IMR-90 (cell line): ENCODE measurements around the gene IQCF2. TPM values are rescaled to one million over a fixed set of nuclear protein-coding genes. Genes with fewer than 3 reads are reported as not detected.

Source experiments
- ATAC-seq: fragments of 200-7000 bp; cut with Tn5 transposase; 2 replicates; pipeline ENCODE4 v1.9.1; 2020; ENCODE audit warnings: low read depth, mild to moderate bottlenecking, moderate library complexity
- BruUV-seq: library from RNA; stranded (reverse); fragments of 400-500 nt; replicated peaks from 2 replicates; lab custom pipeline; 2021; lab: Mats Ljungman, UMichigan
- CTCF ChIA-PET: fragments of 300-600 bp; formaldehyde crosslinking; extraction: SDS; loops from one replicate; lab custom pipeline; 2021; ENCODE audit warnings: antibody characterized with exemption; lab: Yijun Ruan, JAX
- POLR2A ChIA-PET: fragments of 300-600 bp; sonication (Branson Sonifier 250); formaldehyde crosslinking; loops from one replicate; lab custom pipeline; 2022; ENCODE audit warnings: antibody characterized with exemption; ENCODE audit not compliant: unreplicated experiment; lab: Charles Lee
- DNase-seq: peaks from one replicate; pipeline ENCODE4 v3.0.0; 2013
- H2AFZ ChIP-seq: replicated peaks from 2 replicates; pipeline ENCODE3; 2013; ENCODE audit warnings: low read length, mild to moderate bottlenecking; ENCODE audit not compliant: poor library complexity
- H2AK5ac ChIP-seq: 2 replicates; pipeline ENCODE4 v1.6.1; 2013; ENCODE audit warnings: low read depth, low read length, inconsistent platforms
- H2AK9ac ChIP-seq: replicated peaks from 2 replicates; pipeline ENCODE3; 2013; ENCODE audit warnings: mild to moderate bottlenecking, low read depth, low read length, moderate library complexity; ENCODE audit not compliant: poor library complexity
- H2BK120ac ChIP-seq: 2 replicates; pipeline ENCODE4 v1.6.1; 2013; ENCODE audit warnings: low read depth, low read length, inconsistent platforms
- H2BK15ac ChIP-seq: 3 replicates; pipeline ENCODE4 v1.6.1; 2013; ENCODE audit warnings: low read depth, low read length, inconsistent platforms
- H2BK20ac ChIP-seq: 2 replicates; pipeline ENCODE4 v1.6.1; 2013; ENCODE audit warnings: low read depth, mild to moderate bottlenecking, inconsistent platforms, low read length, moderate library complexity
- H2BK5ac ChIP-seq: 2 replicates; pipeline ENCODE4 v1.6.1; 2013; ENCODE audit warnings: mild to moderate bottlenecking, low read depth, low read length, inconsistent platforms; ENCODE audit not compliant: poor library complexity, severe bottlenecking
- H3K14ac ChIP-seq: replicated peaks from 2 replicates; pipeline ENCODE4 v1.6.1; 2013; ENCODE audit warnings: low read depth, low read length, inconsistent platforms
- H3K18ac ChIP-seq: 2 replicates; pipeline ENCODE4 v1.6.1; 2013; ENCODE audit warnings: low read depth, low read length, control low read depth
- H3K23ac ChIP-seq: 2 replicates; pipeline ENCODE4 v1.6.1; 2013; ENCODE audit warnings: low read depth, low read length, inconsistent platforms
- H3K27ac ChIP-seq: 2 replicates; pipeline ENCODE4 v1.5.1; 2013; ENCODE audit warnings: mild to moderate bottlenecking, control low read depth, low read length; ENCODE audit not compliant: insufficient read depth
- H3K27me3 ChIP-seq: 2 replicates; pipeline ENCODE4 v1.6.1; 2013; ENCODE audit warnings: low read length; ENCODE audit not compliant: control insufficient read depth, insufficient read depth
- H3K36me3 ChIP-seq: 2 replicates; pipeline ENCODE4 v1.6.1; 2013; ENCODE audit warnings: low read length, mixed read lengths; ENCODE audit not compliant: control insufficient read depth, insufficient read depth
- H3K4ac ChIP-seq: 2 replicates; pipeline ENCODE4 v1.6.1; 2013; ENCODE audit warnings: low read depth, low read length, inconsistent platforms
- H3K4me1 ChIP-seq: 2 replicates; pipeline ENCODE4 v1.6.1; 2013; ENCODE audit warnings: low read length, mixed read lengths; ENCODE audit not compliant: control insufficient read depth, insufficient read depth
- H3K4me2 ChIP-seq: 2 replicates; pipeline ENCODE4 v1.6.1; 2013; ENCODE audit warnings: low read depth, mild to moderate bottlenecking, control low read depth, low read length, moderate library complexity
- H3K4me3 ChIP-seq: 2 replicates; pipeline ENCODE4 v1.5.1; 2013; ENCODE audit warnings: low read depth, mild to moderate bottlenecking, control low read depth, low read length, moderate library complexity; ENCODE audit not compliant: insufficient read depth
- H3K56ac ChIP-seq: 2 replicates; pipeline ENCODE4 v1.6.1; 2013; ENCODE audit warnings: low read length, inconsistent platforms; ENCODE audit not compliant: insufficient read depth; ENCODE audit errors: extremely low read depth
- H3K79me1 ChIP-seq, 2 experiments: 2 replicates each; pipeline ENCODE4 v1.6.1; 2013; ENCODE audit warnings: low read length in 2 of 2, inconsistent platforms in 1 of 2, low read depth in 1 of 2
- H3K9ac ChIP-seq: 2 replicates; pipeline ENCODE4 v1.6.1; 2013; ENCODE audit warnings: low read depth, low read length, control low read depth
- H3K9me1 ChIP-seq: 2 replicates; pipeline ENCODE4 v1.6.1; 2013; ENCODE audit warnings: low read length, inconsistent platforms; ENCODE audit not compliant: insufficient read depth
- H3K9me3 ChIP-seq: 2 replicates; pipeline ENCODE4 v1.6.1; 2013; ENCODE audit warnings: low read length; ENCODE audit not compliant: control insufficient read depth, insufficient read depth
- H4K20me1 ChIP-seq: 2 replicates; pipeline ENCODE4 v1.6.1; 2013; ENCODE audit warnings: low read length, inconsistent platforms; ENCODE audit not compliant: insufficient read depth
- H4K5ac ChIP-seq: 2 replicates; pipeline ENCODE4 v1.6.1; 2013; ENCODE audit warnings: mild to moderate bottlenecking, low read depth, low read length, control low read depth
- H4K8ac ChIP-seq, 2 experiments: 2 replicates each; pipeline ENCODE4 v1.6.1; 2013; ENCODE audit warnings: low read depth in 2 of 2, low read length in 2 of 2, control low read depth in 1 of 2, inconsistent platforms in 1 of 2
- H4K91ac ChIP-seq: 2 replicates; pipeline ENCODE4 v1.6.1; 2013; ENCODE audit warnings: low read depth, low read length, inconsistent platforms; ENCODE audit not compliant: insufficient read depth
- BHLHE40 ChIP-seq: fragments of 150-350 bp; IDR thresholded peaks from 2 replicates; pipeline ENCODE4 v1.6.1; 2016; ENCODE audit warnings: mild to moderate bottlenecking, low read depth, low read length
- CEBPB ChIP-seq: IDR thresholded peaks from 2 replicates; pipeline ENCODE4 v1.6.1; 2012; ENCODE audit warnings: low read depth, low read length, improper control_type of control experiment
- CHD1 ChIP-seq: IDR thresholded peaks from 2 replicates; pipeline ENCODE4 v1.6.1; 2012; ENCODE audit warnings: low read depth, low read length, improper control_type of control experiment
- FOS ChIP-seq: fragments of 150-350 bp; IDR thresholded peaks from 2 replicates; pipeline ENCODE4 v1.6.1; 2016; ENCODE audit warnings: low read depth, low read length
- MAFK ChIP-seq: IDR thresholded peaks from 2 replicates; pipeline ENCODE4 v1.6.1; 2012; ENCODE audit warnings: low read depth, low read length, improper control_type of control experiment
- MAZ ChIP-seq: IDR thresholded peaks from 2 replicates; pipeline ENCODE4 v1.6.1; 2012; ENCODE audit warnings: low read depth, mild to moderate bottlenecking, low read length, improper control_type of control experiment, moderate library complexity, borderline replicate concordance
- POLR2A ChIP-seq: IDR thresholded peaks from 2 replicates; pipeline ENCODE4 v1.6.1; 2012; ENCODE audit warnings: mild to moderate bottlenecking, low read depth, low read length
- RAD21 ChIP-seq: IDR thresholded peaks from 2 replicates; pipeline ENCODE4 v1.6.1; 2012; ENCODE audit warnings: low read length, improper control_type of control experiment
- WGBS, 2 experiments: methylation state at CpG; one replicate each; pipeline versions ENCODE4 v1.1.5 to v1.1.7; 2013; ENCODE audit warnings: missing lambda C conversion rate in 2 of 2; ENCODE audit not compliant: insufficient read length in 1 of 2; ENCODE audit errors: extremely low coverage in 2 of 2; 5-methylcytosine and 5-hydroxymethylcytosine counted together
- dilution Hi-C: fragments of 300-500 bp; cut with HindIII; formaldehyde crosslinking; loops from one replicate; pipeline ENCODE4 v1.14.3; 2018; ENCODE audit warnings: low sequenced_read_pairs; ENCODE audit not compliant: unreplicated experiment
- in situ Hi-C: fragments of 300-500 bp; cut with MboI; formaldehyde crosslinking; loops from 3 replicates; pipeline ENCODE4 v1.14.3; 2019; ENCODE audit warnings: low sequenced_read_pairs, inconsistent platforms, mixed read lengths
- intact Hi-C: fragments of 100-400 bp; cut with micrococcal nuclease; formaldehyde crosslinking; loops from 2 replicates; pipeline ENCODE4 v1.10.0; 2022
- polyA plus RNA-seq, 3 experiments: library from polyadenylated mRNA; depleted of rRNA; stranded (reverse); fragments of >200 nt; gene quantifications; 2 replicates each; pipeline ENCODE4 v1.2.3, GENCODE V29; 2012; ENCODE audit warnings: low replicate concordance in 1 of 3
- total RNA-seq: library from RNA; depleted of rRNA; stranded (reverse); fragments of >200 nt; gene quantifications from 2 replicates; pipeline ENCODE4 v1.2.3, GENCODE V29; 2012
- TF ChIP-seq, protein P1 (sequence below): conservative IDR thresholded peaks from 2 replicates; pipeline ENCODE4 v1.5.1; 2012; ENCODE audit warnings: mild to moderate bottlenecking, low read depth, low read length, improper control_type of control experiment

IQCF2 gene
- total and polyA plus RNA-seq, 2 of the 4 experiments (the other 2 are of a cell fraction), result not detected

GRCh38 chr3:51830836-51831385, 30.5 kb upstream of the IQCF2 start:
- Histone ChIP-seq H3K27ac (no peak overlapping the region), H3K4me3 (no peak overlapping the region), H2BK15ac (no peak overlapping the region), H4K5ac (no peak overlapping the region), H3K4me2 (no peak overlapping the region), H4K20me1 (no peaks in the 10 kb centered on the region), H4K8ac (no peak overlapping the region), H3K4ac (no peak overlapping the region), H3K14ac (no peak overlapping the region), H3K79me1 (no peaks in the 10 kb centered on the region), H4K91ac (no peak overlapping the region), H2AK5ac (no peak overlapping the region), H3K9me1 (no peaks in the 10 kb centered on the region), H2BK20ac (no peak overlapping the region), H3K18ac (no peak overlapping the region), H3K27me3 (0 out of 2 replicates have a peak, but pooled peaks cover 1% of the 10 kb centered on the region), H3K4me1 (no peaks in the 10 kb centered on the region), H3K36me3 (no peaks in the 10 kb centered on the region), H3K56ac (no peak overlapping the region), H3K23ac (no peak overlapping the region), H3K9ac (no peak overlapping the region), H2BK5ac (no peak overlapping the region), H2BK120ac (no peak overlapping the region), H2AK9ac (peak overlapping the region; percentile 78), H3K9me3 (no peaks in the 10 kb centered on the region), H2AFZ (no peak overlapping the region)
- intact Hi-C loops (no loop called here), dilution Hi-C loops (no loop called here), in situ Hi-C loops (no loop called here)
- no CpG with 5 or more reads among the region's 4 CpGs for WGBS, 2 experiments
- POLR2A ChIA-PET, result no interaction called here
- CTCF ChIA-PET, result no interaction called here
- BruUV-seq, result no TSS peak
- ATAC-seq (no peak), DNase-seq (no peak)
- TF ChIP-seq CEBPB, result no peak
- no peak for TF ChIP-seq POLR2A
- no peak for TF ChIP-seq FOS
- TF ChIP-seq MAFK, result no peak
- TF ChIP-seq, protein P1, sequence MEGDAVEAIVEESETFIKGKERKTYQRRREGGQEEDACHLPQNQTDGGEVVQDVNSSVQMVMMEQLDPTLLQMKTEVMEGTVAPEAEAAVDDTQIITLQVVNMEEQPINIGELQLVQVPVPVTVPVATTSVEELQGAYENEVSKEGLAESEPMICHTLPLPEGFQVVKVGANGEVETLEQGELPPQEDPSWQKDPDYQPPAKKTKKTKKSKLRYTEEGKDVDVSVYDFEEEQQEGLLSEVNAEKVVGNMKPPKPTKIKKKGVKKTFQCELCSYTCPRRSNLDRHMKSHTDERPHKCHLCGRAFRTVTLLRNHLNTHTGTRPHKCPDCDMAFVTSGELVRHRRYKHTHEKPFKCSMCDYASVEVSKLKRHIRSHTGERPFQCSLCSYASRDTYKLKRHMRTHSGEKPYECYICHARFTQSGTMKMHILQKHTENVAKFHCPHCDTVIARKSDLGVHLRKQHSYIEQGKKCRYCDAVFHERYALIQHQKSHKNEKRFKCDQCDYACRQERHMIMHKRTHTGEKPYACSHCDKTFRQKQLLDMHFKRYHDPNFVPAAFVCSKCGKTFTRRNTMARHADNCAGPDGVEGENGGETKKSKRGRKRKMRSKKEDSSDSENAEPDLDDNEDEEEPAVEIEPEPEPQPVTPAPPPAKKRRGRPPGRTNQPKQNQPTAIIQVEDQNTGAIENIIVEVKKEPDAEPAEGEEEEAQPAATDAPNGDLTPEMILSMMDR, result no peak
- TF ChIP-seq RAD21, result no peak
- no peak for TF ChIP-seq MAZ
- TF ChIP-seq BHLHE40, result no peak
- TF ChIP-seq CHD1, result no peak
